OCI-LY1 (cell line): ENCODE results near the gene RNF151.

Source experiments
- CTCF ChIP-seq: fragments of 200-600 bp; sonication (generic), shearing (Covaris generic); IDR thresholded peaks from 2 replicates; pipeline ENCODE4 v1.5.1; 2017; ENCODE audit warnings: mild to moderate bottlenecking, antibody characterized with exemption, low read length, moderate library complexity, mixed read lengths
- EZH2 ChIP-seq: fragments of 200-600 bp; sonication (generic), shearing (Covaris generic); IDR thresholded peaks from 2 replicates; pipeline ENCODE4 v1.8.0; 2017; ENCODE audit warnings: borderline replicate concordance, mixed run types, mild to moderate bottlenecking, antibody characterized with exemption, low read length, moderate library complexity, mixed read lengths

- TF ChIP-seq CTCF (no peak), EZH2 (no peak)
Measured at GRCh38 chr16:1960665-1961630, 5.7 kb upstream of the RNF151 start.
